Lower lobe of right lung (tissue), 2 donors: ENCODE data around the gene TNFSF10. TPM values are rescaled to one million over a fixed set of nuclear protein-coding genes. Genes with fewer than 3 reads are reported as not detected.

Experiments
- ATAC-seq, 2 donors: fragments of 200-7000 bp; cut with Tn5 transposase; one replicate each; pipeline ENCODE4 v1.9.1; 2020 to 2022; ENCODE audit warnings: mild to moderate bottlenecking in 2 of 2, moderate library complexity in 2 of 2
- DNase-seq: peaks from one replicate; pipeline ENCODE4 v3.0.0-alpha.2; 2020
- H3K27ac ChIP-seq: fragments of 200-600 bp; one replicate; pipeline ENCODE4 v1.8.0; 2022
- H3K27me3 ChIP-seq: fragments of 200-600 bp; one replicate; pipeline ENCODE4 v1.8.0; 2022; ENCODE audit warnings: low read depth
- H3K36me3 ChIP-seq: fragments of 200-600 bp; one replicate; pipeline ENCODE4 v1.8.0; 2022; ENCODE audit warnings: mild to moderate bottlenecking
- H3K4me1 ChIP-seq: fragments of 200-600 bp; one replicate; pipeline ENCODE4 v1.8.0; 2022
- H3K4me3 ChIP-seq: fragments of 200-600 bp; one replicate; pipeline ENCODE4 v1.8.0; 2022; ENCODE audit warnings: mild to moderate bottlenecking
- H3K9me3 ChIP-seq: fragments of 200-600 bp; one replicate; pipeline ENCODE4 v1.8.0; 2022
- intact Hi-C: fragments of 100-400 bp; cut with DNase I; formaldehyde crosslinking; loops from one replicate; pipeline ENCODE4 v1.11.0; 2022
- total RNA-seq: library from RNA; stranded (reverse); fragmentation: NEBNext Ultra II Directional; extraction: Animal tissue kit (Norgen Biotek cat#: 25700); gene quantifications from one replicate; pipeline ENCODE4 v1.2.1, GENCODE V29; 2021
- TF ChIP-seq, protein P1 (sequence below): fragments of 200-600 bp; IDR thresholded peaks from one replicate; pipeline ENCODE4 v1.8.0; 2022; ENCODE audit warnings: antibody characterized with exemption, mild to moderate bottlenecking
- donor health status: DM: no; HTN: yes; CAD: no; lungs with severe emphysema.

The TNFSF10 gene
- total RNA-seq, 1 donor from 2014 or later, result 168 TPM

DNA sequence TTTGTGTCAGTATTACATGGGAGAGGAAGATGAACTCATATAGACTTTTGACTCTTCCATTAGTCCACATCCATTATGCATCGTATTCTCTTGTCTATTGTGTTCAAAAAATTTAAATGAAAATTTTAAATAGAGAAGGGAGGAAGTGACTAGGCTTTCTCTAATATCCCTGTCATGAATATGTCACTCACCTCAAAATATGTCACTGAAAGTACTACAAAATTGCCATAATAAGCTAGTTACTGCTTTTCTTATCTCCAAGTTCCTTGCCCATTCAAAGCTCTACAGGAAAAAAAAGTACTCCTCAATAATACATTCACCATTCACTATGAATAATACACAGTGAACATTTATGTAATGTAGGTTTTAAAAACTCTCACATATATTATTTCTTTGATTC is 52.6 kb downstream of the TNFSF10 start:
- H3K27me3 ChIP-seq, result no peaks in the 10 kb centered on the region
- DNase-seq (no peak), ATAC-seq (no peak)
- no peak overlapping the region for H3K27ac ChIP-seq
- no peak overlapping the region for H3K4me3 ChIP-seq
- no peaks in the 10 kb centered on the region for H3K4me1 ChIP-seq
- intact Hi-C loops, result no loop called here
- no peaks in the 10 kb centered on the region for H3K36me3 ChIP-seq
- H3K9me3 ChIP-seq, result peaks cover 5% of the 10 kb centered on the region
- TF ChIP-seq, protein P1, sequence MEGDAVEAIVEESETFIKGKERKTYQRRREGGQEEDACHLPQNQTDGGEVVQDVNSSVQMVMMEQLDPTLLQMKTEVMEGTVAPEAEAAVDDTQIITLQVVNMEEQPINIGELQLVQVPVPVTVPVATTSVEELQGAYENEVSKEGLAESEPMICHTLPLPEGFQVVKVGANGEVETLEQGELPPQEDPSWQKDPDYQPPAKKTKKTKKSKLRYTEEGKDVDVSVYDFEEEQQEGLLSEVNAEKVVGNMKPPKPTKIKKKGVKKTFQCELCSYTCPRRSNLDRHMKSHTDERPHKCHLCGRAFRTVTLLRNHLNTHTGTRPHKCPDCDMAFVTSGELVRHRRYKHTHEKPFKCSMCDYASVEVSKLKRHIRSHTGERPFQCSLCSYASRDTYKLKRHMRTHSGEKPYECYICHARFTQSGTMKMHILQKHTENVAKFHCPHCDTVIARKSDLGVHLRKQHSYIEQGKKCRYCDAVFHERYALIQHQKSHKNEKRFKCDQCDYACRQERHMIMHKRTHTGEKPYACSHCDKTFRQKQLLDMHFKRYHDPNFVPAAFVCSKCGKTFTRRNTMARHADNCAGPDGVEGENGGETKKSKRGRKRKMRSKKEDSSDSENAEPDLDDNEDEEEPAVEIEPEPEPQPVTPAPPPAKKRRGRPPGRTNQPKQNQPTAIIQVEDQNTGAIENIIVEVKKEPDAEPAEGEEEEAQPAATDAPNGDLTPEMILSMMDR, result no peak

DNA sequence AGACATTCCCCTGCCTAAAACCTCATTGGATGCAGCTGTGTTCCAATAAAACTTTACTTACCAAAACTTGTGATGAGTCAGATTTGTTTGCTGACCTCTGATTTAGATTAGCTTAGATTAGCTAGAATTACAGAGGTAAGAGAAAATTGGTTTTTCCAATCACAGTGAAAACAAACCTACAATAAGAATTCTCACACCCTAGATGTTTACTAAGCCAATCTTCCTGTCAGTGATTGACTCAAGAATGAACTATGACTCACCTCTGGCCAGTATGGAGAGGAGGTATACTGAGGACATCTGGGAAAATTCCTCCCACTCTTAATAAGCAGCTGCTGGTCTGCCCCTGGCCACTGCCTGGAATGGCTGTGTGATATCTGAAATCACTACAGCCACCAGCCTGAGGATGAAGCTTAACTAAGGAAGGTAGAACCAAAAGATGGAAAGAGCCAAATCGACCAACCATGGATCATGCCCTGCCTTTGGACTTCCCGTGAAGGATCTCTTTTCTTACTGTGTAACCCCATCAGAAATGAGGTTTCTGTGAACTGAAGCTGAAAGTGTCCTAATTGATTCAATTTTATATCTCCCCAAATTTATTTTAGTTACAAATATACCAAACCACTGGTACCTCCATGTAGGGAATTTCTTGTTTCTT is 55.9 kb downstream of the TNFSF10 start:
- Histone ChIP-seq H3K4me3 (no peak overlapping the region), H3K36me3 (no peaks in the 10 kb centered on the region), H3K27me3 (no peaks in the 10 kb centered on the region), H3K9me3 (peaks cover 5% of the 10 kb centered on the region), H3K27ac (no peak overlapping the region), H3K4me1 (no peaks in the 10 kb centered on the region)
- DNase-seq (no peak), ATAC-seq (no peak)
- TF ChIP-seq, protein P1, result no peak
- intact Hi-C loops, result no loop called here

- Histone ChIP-seq H3K4me3 (no peak overlapping the region), H3K4me1 (no peaks in the 10 kb centered on the region), H3K36me3 (no peaks in the 10 kb centered on the region), H3K27me3 (no peaks in the 10 kb centered on the region), H3K9me3 (no peaks in the 10 kb centered on the region), H3K27ac (no peak overlapping the region)
- DNase-seq (no peak), ATAC-seq (no peak)
- intact Hi-C loops, result no loop called here
- TF ChIP-seq, protein P1, result no peak
Observed at GRCh38 chr3:172466553-172467130, 56.6 kb downstream of the TNFSF10 start.

DNA sequence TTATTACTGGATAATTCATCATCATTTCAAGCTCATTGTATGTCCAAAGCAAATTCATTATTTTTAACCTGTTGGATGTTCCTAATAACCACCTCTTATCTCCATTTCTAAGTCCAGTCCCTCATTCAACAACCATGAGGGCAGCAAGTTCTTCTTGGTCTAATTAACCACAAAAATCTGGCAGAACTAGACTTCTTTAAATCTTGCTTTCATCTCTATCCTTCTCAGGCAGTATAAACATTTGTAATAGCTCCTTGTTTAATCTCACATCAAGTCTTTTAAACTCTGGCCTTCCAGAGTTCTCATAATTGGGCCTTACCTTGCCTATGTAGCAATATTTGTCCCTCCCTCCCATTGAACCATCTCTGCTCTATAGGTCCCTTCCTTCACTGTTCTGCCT is 57.9 kb downstream of the TNFSF10 start:
- intact Hi-C loops, result no loop called here
- Histone ChIP-seq H3K27me3 (no peaks in the 10 kb centered on the region), H3K4me3 (no peak overlapping the region), H3K27ac (no peak overlapping the region), H3K4me1 (no peaks in the 10 kb centered on the region), H3K9me3 (no peaks in the 10 kb centered on the region), H3K36me3 (no peaks in the 10 kb centered on the region)
- TF ChIP-seq, protein P1, result no peak
- DNase-seq (no peak), ATAC-seq (no peak)

GRCh38 chr3:172464306-172464705 is 58.9 kb downstream of the TNFSF10 start:
- no peaks in the 10 kb centered on the region for H3K4me1 ChIP-seq
- no peaks in the 10 kb centered on the region for H3K36me3 ChIP-seq
- ATAC-seq, result no peak
- H3K4me3 ChIP-seq, result no peak overlapping the region
- no peaks in the 10 kb centered on the region for H3K9me3 ChIP-seq
- H3K27me3 ChIP-seq, result no peaks in the 10 kb centered on the region
- intact Hi-C loops, result no loop called here
- H3K27ac ChIP-seq, result no peak overlapping the region
- TF ChIP-seq, protein P1, result no peak
- no peak for DNase-seq
